Activated CD4-positive, alpha-beta T cell treated with anti-CD3 and anti-CD28 coated beads, Interleukin-2, amount 50 U/mL, for 48 hours (primary cell): ENCODE results near the gene BACH1.
"Not testable (repeated sequence)": the region's sequence is repeated elsewhere in the genome, so short reads cannot be mapped to it uniquely, and the experiment has no call there.

ENCODE experiments used
- DNase-seq, 2 experiments: peaks; one replicate each; pipeline ENCODE4 v3.0.0-alpha.2; 2020

The BACH1 gene

GRCh38 chr21:29298348-29299045, at the start of gene BACH1:
Gene BACH1, plus strand, starts transcription at chr21:29298922. Its CDS starts 22,359 bp downstream, at chr21:29321281.
- DNase-seq, result peak; percentile 87

- DNase-seq, result not testable (repeated sequence)
Observed at GRCh38 chr21:29249289-29249688, 49.4 kb upstream of the BACH1 start.

- DNase-seq, result no peak
Observed at GRCh38 chr21:29250636-29251035, 48.1 kb upstream of the BACH1 start.

GRCh38 chr21:29253861-29254260, 44.9 kb upstream of the BACH1 start:
- DNase-seq, result not testable (repeated sequence)

GRCh38 chr21:29254550-29254949, 44.2 kb upstream of the BACH1 start:
- no peak for DNase-seq

GRCh38 chr21:29256126-29256910, 42.4 kb upstream of the BACH1 start:
- DNase-seq, result no peak

GRCh38 chr21:29257701-29258100, 41.0 kb upstream of the BACH1 start:
- no peak for DNase-seq

- no peak for DNase-seq
Observed at GRCh38 chr21:29258626-29259338, 39.9 kb upstream of the BACH1 start.

GRCh38 chr21:29260461-29260860, 38.3 kb upstream of the BACH1 start:
- DNase-seq, result no peak

GRCh38 chr21:29261555-29262540, 36.9 kb upstream of the BACH1 start:
- no peak for DNase-seq

GRCh38 chr21:29264721-29265120, 34.0 kb upstream of the BACH1 start:
- DNase-seq, result no peak

- peak; percentile 27 to 34 for DNase-seq
Observed at GRCh38 chr21:29265690-29266479, 32.8 kb upstream of the BACH1 start.

- no peak for DNase-seq
Observed at GRCh38 chr21:29267666-29268065, 31.1 kb upstream of the BACH1 start.

- no peak for DNase-seq
Observed at GRCh38 chr21:29271927-29272333, 26.8 kb upstream of the BACH1 start.

GRCh38 chr21:29277442-29277841, 21.3 kb upstream of the BACH1 start:
- DNase-seq, result no peak

GRCh38 chr21:29279558-29279957, 19.2 kb upstream of the BACH1 start:
- no peak for DNase-seq

GRCh38 chr21:29281801-29282200, 16.9 kb upstream of the BACH1 start:
- not testable (repeated sequence) for DNase-seq

- DNase-seq, result no peak
Observed at GRCh38 chr21:29287383-29287782, 11.3 kb upstream of the BACH1 start.

- no peak for DNase-seq
Observed at GRCh38 chr21:29288239-29288638, 10.5 kb upstream of the BACH1 start.

GRCh38 chr21:29289317-29289716, 9.4 kb upstream of the BACH1 start:
- no peak for DNase-seq

- DNase-seq, result no peak
Observed at GRCh38 chr21:29290240-29290639, 8.5 kb upstream of the BACH1 start.

- DNase-seq, result no peak
Observed at GRCh38 chr21:29293495-29293894, 5.2 kb upstream of the BACH1 start.
